WI38 (cell line): Measurements from ENCODE around the gene ATPAF2.

Experiments used
- H3K4me3 ChIP-seq: 2 replicates; pipeline ENCODE4 v1.5.1; 2011; ENCODE audit warnings: low read depth, mild to moderate bottlenecking, control low read depth, low read length
- TF ChIP-seq, protein P1 (sequence below): IDR thresholded peaks from 2 replicates; pipeline ENCODE4 v1.5.1; 2012; ENCODE audit warnings: low read depth, mild to moderate bottlenecking, control low read depth, low read length

The ATPAF2 gene

DNA sequence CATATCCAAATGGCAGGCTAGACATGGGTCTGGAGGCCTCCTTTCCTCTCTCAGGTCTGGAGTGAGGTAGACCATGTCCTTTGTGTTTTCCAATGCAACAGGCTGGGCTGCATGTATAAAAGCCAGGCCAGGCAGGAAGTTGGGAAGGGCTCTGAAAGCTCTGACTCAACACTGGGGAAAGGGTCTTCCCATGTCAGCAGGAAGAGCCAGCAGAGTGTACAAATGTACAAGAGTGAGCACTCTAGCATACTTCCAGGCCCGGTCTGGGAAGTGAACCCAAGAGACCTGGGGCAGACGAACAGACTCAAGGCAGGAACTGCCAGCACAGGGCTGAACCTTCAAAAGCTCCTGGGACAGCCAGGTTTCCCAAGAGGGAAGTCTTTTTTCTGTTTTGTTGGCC is 7.0 kb downstream of the ATPAF2 start:
- TF ChIP-seq, protein P1, sequence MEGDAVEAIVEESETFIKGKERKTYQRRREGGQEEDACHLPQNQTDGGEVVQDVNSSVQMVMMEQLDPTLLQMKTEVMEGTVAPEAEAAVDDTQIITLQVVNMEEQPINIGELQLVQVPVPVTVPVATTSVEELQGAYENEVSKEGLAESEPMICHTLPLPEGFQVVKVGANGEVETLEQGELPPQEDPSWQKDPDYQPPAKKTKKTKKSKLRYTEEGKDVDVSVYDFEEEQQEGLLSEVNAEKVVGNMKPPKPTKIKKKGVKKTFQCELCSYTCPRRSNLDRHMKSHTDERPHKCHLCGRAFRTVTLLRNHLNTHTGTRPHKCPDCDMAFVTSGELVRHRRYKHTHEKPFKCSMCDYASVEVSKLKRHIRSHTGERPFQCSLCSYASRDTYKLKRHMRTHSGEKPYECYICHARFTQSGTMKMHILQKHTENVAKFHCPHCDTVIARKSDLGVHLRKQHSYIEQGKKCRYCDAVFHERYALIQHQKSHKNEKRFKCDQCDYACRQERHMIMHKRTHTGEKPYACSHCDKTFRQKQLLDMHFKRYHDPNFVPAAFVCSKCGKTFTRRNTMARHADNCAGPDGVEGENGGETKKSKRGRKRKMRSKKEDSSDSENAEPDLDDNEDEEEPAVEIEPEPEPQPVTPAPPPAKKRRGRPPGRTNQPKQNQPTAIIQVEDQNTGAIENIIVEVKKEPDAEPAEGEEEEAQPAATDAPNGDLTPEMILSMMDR = no peak
- H3K4me3 ChIP-seq = no peak overlapping the region

DNA sequence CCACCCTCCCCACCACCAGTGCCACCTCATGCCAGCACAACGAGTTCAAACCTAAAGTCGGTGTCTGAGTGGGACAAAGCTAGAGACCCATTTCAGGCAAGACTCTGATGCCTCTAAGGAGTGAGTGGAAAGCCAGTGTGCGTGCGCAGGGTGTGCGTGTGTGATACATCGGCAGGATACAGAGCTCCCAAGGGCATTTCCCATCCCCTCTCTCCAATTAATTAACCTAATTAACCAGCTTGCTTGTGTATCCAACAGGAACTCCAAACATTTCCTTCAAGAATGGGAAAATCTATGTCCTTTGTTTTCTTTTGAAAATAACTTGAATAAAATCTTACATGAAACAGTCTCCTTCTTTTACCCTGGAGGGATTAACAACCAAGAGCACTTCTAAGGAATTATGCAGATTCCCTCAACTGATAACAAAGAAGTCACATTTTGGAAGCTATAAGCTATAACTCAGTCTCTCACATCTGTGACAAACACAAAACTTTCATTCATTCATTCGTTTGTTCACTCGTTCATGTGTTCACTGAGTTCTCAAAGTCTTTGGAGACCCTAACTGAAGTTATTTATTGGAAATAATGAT is 9.9 kb downstream of the ATPAF2 start:
- TF ChIP-seq, protein P1 = no peak
- no peak overlapping the region for H3K4me3 ChIP-seq

DNA sequence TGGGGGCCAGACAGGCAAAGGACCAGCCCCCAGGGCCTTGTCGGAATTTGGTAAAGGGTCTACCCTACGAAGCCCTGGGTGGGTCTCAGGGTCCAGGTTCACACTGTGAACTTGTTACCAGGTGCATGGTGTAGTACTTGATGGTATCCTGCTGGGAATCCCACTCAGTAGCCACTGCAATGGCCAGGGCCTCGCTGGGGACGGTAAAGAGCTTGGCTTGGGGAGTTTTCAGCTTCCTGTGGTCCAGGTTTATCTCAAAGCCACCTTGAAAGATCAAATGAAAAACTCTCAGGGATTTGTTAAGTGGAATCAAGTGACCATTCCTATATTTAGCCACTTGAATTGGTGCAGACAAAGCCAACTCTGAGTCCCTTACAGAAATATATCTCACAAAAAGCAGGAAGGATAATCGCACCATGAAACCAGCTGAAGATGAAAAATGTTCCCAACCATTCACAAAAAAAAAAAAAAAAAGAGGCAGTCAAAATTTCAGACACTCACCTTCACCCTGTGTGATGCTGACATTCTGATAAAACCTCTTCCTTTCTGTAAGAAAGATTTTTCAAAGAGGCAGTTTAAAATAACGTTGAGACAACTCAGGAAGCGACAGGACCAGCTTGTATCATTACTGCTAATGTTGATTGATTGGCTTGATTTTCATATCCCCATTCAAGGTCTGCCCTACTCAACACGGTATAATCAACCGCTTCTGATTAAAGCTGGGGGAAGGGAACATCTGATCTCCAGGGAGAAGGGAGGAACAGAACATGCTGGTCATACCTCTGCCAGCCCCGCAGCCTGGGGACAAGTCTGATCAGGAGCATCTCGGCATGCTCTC is 10.6 kb downstream of the ATPAF2 start:
- no peak overlapping the region for H3K4me3 ChIP-seq
- TF ChIP-seq, protein P1 = no peak

DNA sequence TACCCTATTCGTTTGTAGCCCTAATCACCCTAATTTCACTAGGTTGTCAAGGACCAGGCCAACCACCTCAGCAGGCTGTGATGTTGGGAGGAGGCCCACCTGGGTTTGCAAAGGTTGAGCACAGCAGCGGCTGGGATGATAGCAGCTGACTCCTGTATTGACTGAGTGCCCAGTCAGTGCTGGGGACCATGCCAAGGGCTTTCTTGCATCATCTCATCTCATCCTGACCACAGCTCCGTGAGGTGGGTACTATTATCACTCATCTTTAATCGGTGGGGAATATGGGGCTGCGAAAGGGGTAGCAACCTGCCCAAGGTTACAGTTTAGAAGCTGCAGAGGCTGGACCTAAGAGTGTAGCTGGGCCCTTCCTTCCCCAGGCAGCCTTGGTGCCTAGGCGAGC is 11.7 kb downstream of the ATPAF2 start:
- TF ChIP-seq, protein P1 = no peak
- no peak overlapping the region for H3K4me3 ChIP-seq

DNA sequence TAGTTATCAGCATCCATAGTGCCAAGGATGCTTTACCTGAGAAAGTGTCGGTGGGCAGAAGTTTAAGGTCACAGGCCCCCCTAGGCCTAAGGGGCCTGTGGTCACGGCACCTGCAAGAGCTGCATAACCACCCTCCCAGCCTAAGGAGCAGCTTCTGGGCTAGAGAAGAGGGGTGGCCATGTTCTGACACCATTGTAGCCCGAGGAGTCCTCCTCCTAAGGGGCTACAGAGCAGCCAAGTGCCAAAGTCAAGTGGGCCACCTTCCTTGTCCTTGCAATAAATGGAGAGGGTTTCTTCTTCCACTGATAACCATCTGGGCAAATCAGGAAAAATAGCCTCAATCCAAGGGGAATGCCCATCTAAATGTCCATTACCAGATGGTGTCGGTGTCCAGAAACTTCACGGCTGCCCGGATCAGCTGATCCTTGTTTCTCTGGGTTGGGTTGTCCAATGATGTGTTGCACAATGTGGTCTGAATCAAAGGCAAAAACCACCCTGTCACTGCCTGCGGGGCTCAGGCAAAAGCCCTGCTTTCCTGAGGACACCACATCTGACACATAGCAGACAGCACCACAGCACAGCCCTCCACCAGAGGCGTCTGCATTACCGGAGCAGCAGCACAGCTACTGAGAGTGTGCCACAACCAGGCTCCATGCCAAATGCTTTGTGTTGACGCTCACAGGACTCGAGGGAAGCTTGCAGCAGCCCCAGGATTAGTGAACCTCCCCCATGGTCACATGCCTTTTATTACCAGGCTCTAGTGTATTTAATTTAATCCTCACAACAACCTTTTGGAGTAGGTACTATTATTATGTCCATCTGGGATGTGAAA is 12.8 kb downstream of the ATPAF2 start:
- H3K4me3 ChIP-seq = no peak overlapping the region
- TF ChIP-seq, protein P1 = no peak

DNA sequence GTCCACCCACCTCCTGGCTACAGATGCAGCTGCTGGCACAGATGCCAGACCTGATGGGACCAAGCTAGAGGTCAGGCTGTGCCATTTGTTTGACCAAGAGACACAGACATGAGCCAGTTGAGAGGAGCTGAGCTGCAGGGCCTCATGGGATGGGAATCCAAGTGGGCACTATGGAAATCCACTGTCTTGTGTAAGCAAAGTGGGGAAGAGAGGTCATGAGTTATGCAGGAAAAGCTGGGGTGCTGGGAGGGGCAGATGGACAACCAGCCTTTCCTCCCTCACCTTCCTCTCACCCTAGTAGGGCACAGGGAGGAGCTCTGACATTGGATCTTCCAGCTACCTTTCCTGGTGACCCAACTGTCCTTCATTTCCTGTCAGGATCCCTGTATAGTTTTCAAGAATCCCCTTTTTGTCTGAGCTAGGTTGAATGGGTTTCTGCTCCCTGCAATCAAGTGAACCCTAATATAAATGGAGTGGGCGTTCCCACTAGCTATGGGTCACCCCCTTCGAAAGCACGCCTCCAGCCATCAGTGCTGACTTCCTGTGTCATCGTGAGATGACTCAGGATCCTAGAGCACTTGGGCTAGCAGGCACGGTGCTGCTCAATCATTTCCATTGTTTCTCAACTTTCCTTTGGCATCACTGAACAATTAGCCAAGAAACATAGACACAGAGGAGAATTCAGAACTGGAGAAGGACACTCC is 13.6 kb downstream of the ATPAF2 start:
- no peak overlapping the region for H3K4me3 ChIP-seq
- TF ChIP-seq, protein P1 = no peak
